Adrenal gland (tissue), 12 donors: ENCODE data around the gene PDE3A. TPM values are rescaled to one million over a fixed set of nuclear protein-coding genes. Genes with fewer than 3 reads are reported as not detected.

Experiments
- DNase-seq, 7 donors: peaks; one replicate each; pipeline ENCODE4 v3.0.0-alpha.2; 2019 to 2020
- H3K27ac ChIP-seq, 5 donors: fragments of 200-600 bp; sonication (generic) in 4 of 5; 1 replicate in 3 of 5; 2 replicates in 2 of 5; pipeline versions ENCODE4 v1.5.1 to v1.8.0; 2016 to 2020; ENCODE audit warnings: mild to moderate bottlenecking in 1 of 5
- H3K27me3 ChIP-seq: fragments of 200-600 bp; 2 replicates; pipeline ENCODE4 v1.8.0; 2021
- H3K36me3 ChIP-seq, 2 donors: fragments of 200-600 bp; replicated peaks in 1 of 2; 1 replicate in 1 of 2; 2 replicates in 1 of 2; pipeline versions ENCODE4 v1.5.1 to v1.8.0; 2018 to 2022
- H3K4me1 ChIP-seq, 2 donors: fragments of 200-600 bp; replicated peaks in 1 of 2; 1 replicate in 1 of 2; 2 replicates in 1 of 2; pipeline versions ENCODE4 v1.5.1 to v1.8.0; 2018 to 2021
- H3K4me3 ChIP-seq, 4 donors: fragments of 200-600 bp; sonication (generic) in 3 of 4; one replicate each; pipeline ENCODE4 v1.5.1; 2016 to 2018
- H3K9me3 ChIP-seq, 3 donors: fragments of 200-600 bp; sonication (generic) in 1 of 3; replicated peaks in 1 of 3; 1 replicate in 2 of 3; 2 replicates in 1 of 3; pipeline versions ENCODE4 v1.5.1 to v1.8.0; 2016 to 2021
- POLR2A ChIP-seq, 2 donors: fragments of 450-650 bp; IDR thresholded peaks; one replicate each; pipeline ENCODE4 v1.6.1; 2017; ENCODE audit warnings: antibody characterized with exemption in 2 of 2, mild to moderate bottlenecking in 2 of 2, moderate library complexity in 1 of 2
- WGBS, 4 donors: extraction: QIAGEN DNeasy Blood & Tissue Kit in 2 of 4; methylation state at CpG; one replicate each; pipeline versions ENCODE4 v1.1.5 to v1.1.7; 2013 to 2017; 5-methylcytosine and 5-hydroxymethylcytosine counted together
- intact Hi-C, 2 donors: fragments of 100-400 bp; cut with DNase I; formaldehyde crosslinking; loops; one replicate each; pipeline versions ENCODE4 v1.14.1 to v1.15.0; 2022 to 2023
- polyA plus RNA-seq, 3 donors: library from polyadenylated mRNA; stranded (reverse); fragments of 200-250 nt in 2 of 3; fragments of 350-450 nt in 1 of 3; fragmentation: Illumina TruSeq in 1 of 3; extraction: RNeasy Lipid Tissue Mini Kit (QIAGEN cat#74804) in 1 of 3; gene quantifications; one replicate each; pipeline ENCODE4 v1.2.3, GENCODE V29; 2013 to 2014
- total RNA-seq, 9 donors: library from RNA; depleted of rRNA in 4 of 9; stranded (reverse); fragments of >200 nt in 4 of 9; fragments of 120-200 nt in 1 of 9; fragmentation: NEBNext Ultra II Directional in 1 of 9; extraction: Animal tissue kit (Norgen Biotek cat#: 25700) in 1 of 9; gene quantifications; one replicate each; pipeline versions ENCODE4 v1.1.0 to v1.2.4, GENCODE V29; 2013 to 2023
- TF ChIP-seq, protein P1 (sequence below), 6 experiments: fragments of 450-650 bp in 4 of 6; fragments of 200-600 bp in 2 of 6; sonication (generic) in 1 of 6; IDR thresholded peaks; 1 replicate in 5 of 6; 2 replicates in 1 of 6; pipeline versions ENCODE4 v1.5.1 to v1.8.0; 2016 to 2021; ENCODE audit warnings: antibody characterized with exemption in 6 of 6, mild to moderate bottlenecking in 2 of 6, moderate library complexity in 1 of 6
- donor health status: healthy with polysubstance abuse.
- donor health status: Bipolar disorder and iron deficiency.
- donor health status: DM: yes; HTN: yes; CAD: no.
- donor health status: DM: no; HTN: no; CAD: no.
- donor health status: DM: no; HTN: no; CAD: no.
- donor health status: DM: yes; HTN: yes; CAD: no.

Gene PDE3A
- total and polyA plus RNA-seq, 12 donors, result 0.61 to 4.6 (median 1.4) TPM

- Histone ChIP-seq H3K27ac (no peak overlapping the region), H3K4me3 (no peak overlapping the region), H3K36me3 (no peaks in the 10 kb centered on the region), H3K9me3 (no peaks in the 10 kb centered on the region), H3K4me1 (no peaks in the 10 kb centered on the region), H3K27me3 (no peaks in the 10 kb centered on the region)
- no peak for TF ChIP-seq POLR2A (IDR thresholded peaks at IDR 0.05)
- TF ChIP-seq, protein P1, sequence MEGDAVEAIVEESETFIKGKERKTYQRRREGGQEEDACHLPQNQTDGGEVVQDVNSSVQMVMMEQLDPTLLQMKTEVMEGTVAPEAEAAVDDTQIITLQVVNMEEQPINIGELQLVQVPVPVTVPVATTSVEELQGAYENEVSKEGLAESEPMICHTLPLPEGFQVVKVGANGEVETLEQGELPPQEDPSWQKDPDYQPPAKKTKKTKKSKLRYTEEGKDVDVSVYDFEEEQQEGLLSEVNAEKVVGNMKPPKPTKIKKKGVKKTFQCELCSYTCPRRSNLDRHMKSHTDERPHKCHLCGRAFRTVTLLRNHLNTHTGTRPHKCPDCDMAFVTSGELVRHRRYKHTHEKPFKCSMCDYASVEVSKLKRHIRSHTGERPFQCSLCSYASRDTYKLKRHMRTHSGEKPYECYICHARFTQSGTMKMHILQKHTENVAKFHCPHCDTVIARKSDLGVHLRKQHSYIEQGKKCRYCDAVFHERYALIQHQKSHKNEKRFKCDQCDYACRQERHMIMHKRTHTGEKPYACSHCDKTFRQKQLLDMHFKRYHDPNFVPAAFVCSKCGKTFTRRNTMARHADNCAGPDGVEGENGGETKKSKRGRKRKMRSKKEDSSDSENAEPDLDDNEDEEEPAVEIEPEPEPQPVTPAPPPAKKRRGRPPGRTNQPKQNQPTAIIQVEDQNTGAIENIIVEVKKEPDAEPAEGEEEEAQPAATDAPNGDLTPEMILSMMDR (IDR thresholded peaks at IDR 0.05), result no peak
- intact Hi-C loops, result no loop called here
- WGBS, 4 donors, result 54 to 68% (median 59%) methylated on average over 2 of the region's 2 CpGs
- DNase-seq, result no peak
Measured at GRCh38 chr12:20339060-20339459, 29.3 kb upstream of the PDE3A start.

DNA sequence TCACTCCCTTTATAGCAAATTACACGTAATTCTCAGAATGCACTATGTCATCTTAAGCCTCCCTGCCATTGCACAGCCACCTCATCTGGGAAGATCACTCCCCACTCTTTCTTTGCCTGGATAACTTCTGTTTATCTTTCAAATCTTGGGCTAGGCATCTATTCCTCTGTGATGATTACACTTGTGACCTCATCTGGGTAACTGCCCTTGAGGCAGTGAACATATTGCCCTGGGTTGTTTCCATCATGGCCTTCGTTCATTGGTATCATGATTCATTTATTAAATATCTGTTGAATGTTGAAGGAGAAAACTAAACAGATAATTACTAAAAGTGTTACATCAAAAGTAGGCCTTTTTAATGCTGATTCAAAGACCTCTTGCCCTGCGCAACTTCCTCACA, 26.2 kb upstream of the PDE3A start:
- TF ChIP-seq, protein P1 (IDR thresholded peaks at IDR 0.05), result no peak
- TF ChIP-seq POLR2A (IDR thresholded peaks at IDR 0.05), result no peak
- H3K36me3 ChIP-seq, result no peaks in the 10 kb centered on the region
- H3K9me3 ChIP-seq, result no peaks in the 10 kb centered on the region
- no peak overlapping the region for H3K4me3 ChIP-seq
- no peak for DNase-seq
- WGBS, 4 donors, result 72 to 78% (median 74%) methylated on average over 3 of the region's 3 CpGs
- H3K4me1 ChIP-seq, result no peaks in the 10 kb centered on the region
- no peaks in the 10 kb centered on the region for H3K27me3 ChIP-seq
- H3K27ac ChIP-seq, result no peak overlapping the region
- intact Hi-C loops, result no loop called here

DNA sequence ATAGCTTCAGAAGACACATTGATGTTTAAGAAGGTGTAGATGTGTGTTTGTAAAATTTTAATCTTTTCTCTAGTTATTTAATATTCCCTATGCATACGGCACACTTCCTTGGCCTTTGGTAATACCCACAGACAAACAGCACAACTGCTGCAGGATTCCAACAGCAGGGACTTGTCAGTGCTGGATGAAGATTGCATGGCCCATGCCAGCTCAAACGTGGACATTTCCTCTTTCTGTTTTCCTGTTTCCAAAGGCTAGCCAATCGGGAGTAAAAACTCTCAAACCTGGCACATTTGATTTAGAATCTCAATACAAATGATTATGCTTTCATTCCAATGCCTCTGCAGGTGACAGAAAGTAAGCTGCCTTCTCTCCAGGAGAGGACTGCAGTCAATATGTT, 22.5 kb upstream of the PDE3A start:
- intact Hi-C loops, result no loop called here
- DNase-seq, result no peak
- Histone ChIP-seq H3K27ac (no peak overlapping the region), H3K4me1 (no peaks in the 10 kb centered on the region), H3K36me3 (no peaks in the 10 kb centered on the region), H3K9me3 (no peaks in the 10 kb centered on the region), H3K4me3 (no peak overlapping the region), H3K27me3 (no peaks in the 10 kb centered on the region)
- 39 to 52% (median 45%) methylated on average over 3 of the region's 3 CpGs for WGBS, 4 donors
- TF ChIP-seq, protein P1 (IDR thresholded peaks at IDR 0.05), result no peak
- TF ChIP-seq POLR2A (IDR thresholded peaks at IDR 0.05), result no peak

- DNase-seq, result no peak
- H3K4me1 ChIP-seq, result no peaks in the 10 kb centered on the region
- H3K27me3 ChIP-seq, result no peaks in the 10 kb centered on the region
- intact Hi-C loops, result no loop called here
- no peaks in the 10 kb centered on the region for H3K9me3 ChIP-seq
- no peak for TF ChIP-seq POLR2A (IDR thresholded peaks at IDR 0.05)
- TF ChIP-seq, protein P1 (IDR thresholded peaks at IDR 0.05), result no peak
- H3K27ac ChIP-seq, result no peak overlapping the region
- no peak overlapping the region for H3K4me3 ChIP-seq
- no peaks in the 10 kb centered on the region for H3K36me3 ChIP-seq
Measured at GRCh38 chr12:20350026-20350425, 18.3 kb upstream of the PDE3A start.
